ENCODE results near the gene AMZ1.

Gene AMZ1

GRCh38 chr7:2757361-2757903, 69.4 kb downstream of the AMZ1 start:
- DNase-seq: peak; percentile 79

- peak; percentile 97 for DNase-seq
Observed at GRCh38 chr7:2757904-2758672, 70.1 kb downstream of the AMZ1 start.

GRCh38 chr7:2758673-2759616, 70.9 kb downstream of the AMZ1 start:
- peak; percentile 42 for DNase-seq

- peak; percentile 68 for DNase-seq
Observed at GRCh38 chr7:2759736-2760097, 71.7 kb downstream of the AMZ1 start.

GRCh38 chr7:2760098-2760889, 72.3 kb downstream of the AMZ1 start:
- peak; percentile 84 for DNase-seq

- DNase-seq: no peak
Observed at GRCh38 chr7:2761131-2761624, 73.2 kb downstream of the AMZ1 start.

- DNase-seq: no peak
Observed at GRCh38 chr7:2761801-2762497, 73.9 kb downstream of the AMZ1 start.

GRCh38 chr7:2763597-2763996, 75.6 kb downstream of the AMZ1 start:
- DNase-seq: no peak

GRCh38 chr7:2764621-2765020, 76.6 kb downstream of the AMZ1 start:
- DNase-seq: no peak
